ENCODE data around the gene GRK4.
"Not testable (repeated sequence)": the region's sequence is repeated elsewhere in the genome, so short reads cannot be mapped to it uniquely, and the experiment has no call there.

The GRK4 gene

GRCh38 chr4:3043282-3044020 is 80.1 kb downstream of the GRK4 start:
- DNase-seq = peak; percentile 34 to 65

GRCh38 chr4:3044870-3045819 is 81.8 kb downstream of the GRK4 start:
- DNase-seq = peak; percentile 72 to 88

GRCh38 chr4:3046162-3046561 is 82.8 kb downstream of the GRK4 start:
- DNase-seq = no peak

DNA sequence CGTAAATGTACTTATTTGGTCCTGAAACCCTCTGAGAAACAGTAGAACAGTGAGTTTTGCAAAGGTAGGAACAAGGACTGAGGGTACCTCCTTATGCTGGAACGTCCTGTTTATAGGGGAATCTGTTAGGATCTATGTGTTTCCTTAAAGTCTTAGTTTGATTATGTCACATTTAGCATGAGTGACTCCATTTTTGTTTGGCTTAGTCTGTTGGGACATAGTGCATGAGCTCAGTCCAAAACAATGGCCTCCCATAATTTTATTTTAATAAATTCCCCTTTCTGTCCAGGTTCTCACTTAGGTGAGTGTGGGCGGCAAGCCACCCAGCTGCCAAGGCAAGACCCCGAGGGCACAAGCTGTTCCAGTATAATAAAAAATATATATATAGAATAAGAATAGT is 83.3 kb downstream of the GRK4 start:
- DNase-seq = no peak

DNA sequence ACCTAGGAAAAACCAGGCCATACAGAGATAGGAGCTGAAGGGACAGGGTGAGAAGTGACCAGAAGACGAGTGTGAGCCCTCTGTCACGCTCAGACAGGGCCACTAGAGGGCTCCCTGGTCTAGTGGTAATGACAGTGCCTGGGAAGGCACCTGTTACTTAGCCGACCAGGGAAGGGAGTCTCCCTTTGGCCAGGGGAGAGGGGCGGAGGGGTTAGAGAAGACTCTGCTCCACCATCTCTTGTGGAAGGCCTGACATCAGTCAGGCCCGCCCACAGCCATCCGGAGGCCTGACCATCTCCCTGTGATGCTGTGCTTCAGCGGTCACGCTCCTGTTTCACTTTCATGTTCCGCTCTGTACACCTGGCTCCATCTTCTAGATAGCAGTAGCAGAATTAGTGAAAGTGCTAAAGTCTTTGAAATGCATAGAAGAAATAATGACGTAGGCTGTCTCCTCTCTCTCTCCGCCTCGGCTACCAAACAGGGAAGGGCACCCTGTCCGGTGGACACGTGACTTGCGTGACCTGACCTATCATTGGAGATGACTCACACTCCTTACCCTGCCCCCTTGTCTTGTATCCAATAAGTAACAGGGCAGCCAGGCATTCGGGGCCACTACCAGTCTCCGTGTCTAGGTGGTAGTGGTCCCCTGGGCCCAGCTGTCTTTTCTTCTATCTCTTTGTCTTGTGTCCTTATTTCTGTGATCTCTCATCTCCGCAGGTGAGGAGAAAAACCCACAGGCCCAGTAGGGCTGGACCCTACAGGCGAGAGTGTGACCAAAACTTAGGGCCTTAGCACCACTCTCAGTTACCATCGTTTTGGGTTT is 84.3 kb downstream of the GRK4 start:
- DNase-seq = peak; percentile 52 to 72

DNA sequence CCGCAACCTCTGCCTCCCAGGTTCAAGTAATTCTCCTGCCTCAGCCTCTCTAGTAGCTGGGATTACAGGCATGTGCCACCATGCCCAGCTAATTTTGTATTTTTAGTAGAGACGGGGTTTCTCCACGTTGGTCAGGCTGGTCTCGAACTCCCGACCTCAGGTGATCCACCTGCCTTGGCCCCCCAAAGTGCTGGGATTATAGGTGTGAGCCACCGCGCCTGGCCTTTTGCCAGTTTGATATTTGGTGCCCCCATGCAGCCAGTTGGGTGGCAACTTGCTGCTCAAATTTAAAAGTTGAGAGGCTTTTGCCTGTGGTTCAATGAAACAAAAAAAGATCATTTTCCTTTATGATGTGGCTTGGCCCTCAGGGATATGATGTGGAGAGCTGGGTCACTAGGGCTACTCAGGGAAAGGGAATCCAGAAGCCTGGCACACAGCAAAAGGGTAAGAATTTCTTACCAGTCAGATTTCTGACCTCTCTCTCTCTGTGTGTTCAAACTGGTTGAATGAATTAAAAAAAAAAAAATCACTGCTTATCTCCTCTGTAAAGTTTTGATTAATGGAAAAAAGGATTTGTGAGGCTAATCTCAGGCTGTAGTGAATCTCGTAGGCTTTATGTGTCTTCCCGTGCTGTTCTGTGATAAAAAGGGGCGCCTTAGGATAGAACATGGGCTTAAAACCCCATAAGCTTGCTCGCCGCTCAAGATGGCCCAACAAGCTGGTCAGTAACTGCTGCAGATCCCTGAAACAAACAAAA is 87.9 kb downstream of the GRK4 start:
- not testable (repeated sequence) for DNase-seq

DNA sequence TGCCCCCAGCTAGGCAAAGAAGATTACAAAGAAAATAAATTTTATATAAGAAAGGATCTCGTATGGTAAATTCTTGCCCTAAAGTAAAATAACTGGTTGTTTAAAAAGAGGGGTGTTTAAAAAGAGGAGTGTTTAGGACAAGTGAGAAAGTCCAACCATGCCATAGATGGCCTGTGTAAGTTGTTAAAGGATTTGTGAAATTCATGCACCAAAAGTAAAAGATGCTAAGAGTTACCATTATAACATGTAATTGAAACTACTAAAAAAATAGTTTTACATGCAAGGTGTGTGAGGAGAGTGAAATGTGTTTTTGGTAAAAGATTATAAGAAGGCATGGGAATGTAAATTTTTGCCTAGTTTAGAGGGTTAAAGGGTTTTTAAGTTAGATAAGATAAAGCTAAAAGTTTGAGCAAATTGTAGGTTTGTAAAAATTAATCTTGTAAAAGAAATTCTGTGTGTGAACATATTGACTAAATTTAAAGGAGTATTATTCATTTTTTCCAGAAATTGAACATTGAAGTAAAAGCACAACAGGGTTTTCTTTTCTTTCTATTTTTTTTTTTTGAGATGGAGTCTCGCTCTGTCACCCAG is 90.9 kb downstream of the GRK4 start:
- no peak for DNase-seq

DNA sequence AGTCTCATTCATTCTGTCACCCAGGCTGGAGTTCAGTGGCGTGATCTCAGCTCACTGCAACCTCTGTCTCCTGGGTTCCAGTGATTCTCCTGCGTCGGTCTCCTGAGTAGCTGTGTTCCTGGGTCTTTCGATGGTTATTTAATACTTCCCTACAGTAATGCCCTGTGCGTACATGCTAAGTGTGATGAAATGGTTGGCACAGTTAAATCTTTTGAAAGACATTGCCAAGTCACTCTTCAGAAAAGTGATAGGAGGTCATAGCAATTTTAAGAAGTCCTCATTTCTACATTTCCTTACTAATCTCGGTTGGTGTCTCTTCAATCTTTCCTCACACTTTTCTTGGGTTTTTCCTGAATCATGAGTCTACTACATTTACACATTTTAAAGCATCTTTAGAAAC is 96.6 kb downstream of the GRK4 start:
- peak; percentile 67 to 77 for DNase-seq

DNA sequence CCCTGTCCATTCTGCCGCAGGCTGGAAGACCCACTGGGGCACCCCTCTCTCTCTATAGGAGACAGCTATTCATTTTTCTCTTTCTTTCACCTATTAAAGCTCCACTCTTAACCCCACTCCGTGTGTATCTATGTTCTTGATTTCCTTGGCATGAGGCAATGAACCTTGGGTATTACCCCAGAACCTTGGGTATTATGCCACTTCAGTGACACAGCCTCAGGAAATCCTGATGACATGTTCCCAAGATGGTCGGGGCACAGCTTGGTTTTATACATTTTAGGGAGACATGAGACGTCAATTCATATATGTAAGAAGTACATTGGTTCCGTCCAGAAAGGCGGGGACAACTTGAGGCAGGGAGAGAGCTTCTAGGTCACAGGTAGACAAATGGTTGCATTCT is 97.6 kb downstream of the GRK4 start:
- DNase-seq = peak; percentile 66 to 80

DNA sequence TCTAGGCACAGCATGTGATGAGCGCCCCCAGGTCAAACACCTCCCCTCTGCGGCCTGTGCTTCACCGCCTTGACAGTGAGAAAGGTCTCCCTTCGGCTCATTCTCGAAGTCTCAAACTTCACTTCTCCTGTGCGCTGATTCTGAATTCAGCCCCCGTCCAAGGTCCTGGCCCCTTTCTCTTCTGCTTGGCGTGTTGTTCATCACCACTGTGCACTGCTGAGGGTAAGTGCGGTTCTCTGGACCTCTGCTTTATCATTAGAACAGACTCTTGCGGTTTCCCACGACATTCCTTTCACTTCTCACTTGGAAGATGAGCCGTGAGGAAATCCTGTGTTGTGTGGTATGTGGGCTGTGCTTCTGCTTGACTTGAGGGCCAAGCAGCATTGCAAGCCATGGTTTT is 99.1 kb downstream of the GRK4 start:
- peak; percentile 47 to 56 for DNase-seq

GRCh38 chr4:3065551-3065950 is 102.2 kb downstream of the GRK4 start:
- no peak for DNase-seq

DNA sequence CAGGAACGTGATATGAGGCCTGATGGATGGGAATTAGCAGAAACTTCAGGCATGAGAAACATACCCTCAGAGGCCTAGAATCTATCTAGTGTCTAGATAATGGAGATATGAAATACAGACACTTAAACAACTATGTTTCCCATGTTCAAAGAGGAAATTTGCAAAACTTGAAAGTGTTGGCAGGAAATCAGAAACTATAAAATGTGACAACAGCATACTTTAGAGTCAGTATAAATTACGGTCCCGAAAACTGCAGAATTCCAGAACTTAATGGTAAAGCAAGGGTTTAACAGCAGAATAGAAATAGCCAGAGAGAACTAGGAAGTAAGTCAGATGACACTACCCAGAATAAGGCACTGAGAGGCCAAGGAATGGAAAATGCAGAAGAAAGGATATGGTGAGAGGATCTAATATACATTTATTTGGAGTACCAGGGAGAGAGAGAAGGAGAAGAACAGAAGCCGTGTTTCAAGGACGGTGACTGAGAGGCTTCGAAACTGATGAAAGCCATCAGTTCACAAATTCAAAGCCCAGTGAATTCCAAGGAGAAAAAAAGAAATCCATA is 103.5 kb downstream of the GRK4 start:
- DNase-seq = peak in 1 of 2 donors; percentile 14

GRCh38 chr4:3067473-3068001 is 104.2 kb downstream of the GRK4 start:
- DNase-seq = no peak

DNA sequence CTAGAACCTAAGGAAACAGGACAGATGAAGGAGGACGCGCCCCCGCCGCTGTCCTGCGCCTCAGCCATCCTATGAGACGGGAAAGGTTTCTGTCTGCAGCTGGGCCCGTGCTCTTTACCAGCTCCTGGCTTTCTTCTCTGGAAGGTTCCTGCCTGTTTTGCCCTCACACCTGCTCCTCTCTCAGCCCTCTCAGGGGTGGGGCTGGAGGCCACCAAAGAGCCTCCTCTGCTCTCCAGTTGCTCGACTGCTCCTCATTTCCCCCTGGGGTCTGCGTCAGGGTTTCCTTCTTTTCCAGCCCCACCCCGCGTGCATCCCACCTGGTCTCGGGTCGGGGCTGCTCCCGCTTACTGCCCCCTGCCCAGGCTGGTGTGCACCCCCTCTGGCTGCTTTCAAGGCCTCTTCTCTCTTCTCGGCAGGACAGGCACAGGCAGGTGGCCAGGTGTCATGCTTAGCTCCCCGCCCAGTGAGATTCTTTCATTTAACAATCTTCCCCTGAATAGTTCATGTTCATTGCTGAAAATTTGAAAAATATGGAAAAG is 106.4 kb downstream of the GRK4 start:
- no peak for DNase-seq

GRCh38 chr4:3070709-3071500 is 107.5 kb downstream of the GRK4 start:
- no peak for DNase-seq

DNA sequence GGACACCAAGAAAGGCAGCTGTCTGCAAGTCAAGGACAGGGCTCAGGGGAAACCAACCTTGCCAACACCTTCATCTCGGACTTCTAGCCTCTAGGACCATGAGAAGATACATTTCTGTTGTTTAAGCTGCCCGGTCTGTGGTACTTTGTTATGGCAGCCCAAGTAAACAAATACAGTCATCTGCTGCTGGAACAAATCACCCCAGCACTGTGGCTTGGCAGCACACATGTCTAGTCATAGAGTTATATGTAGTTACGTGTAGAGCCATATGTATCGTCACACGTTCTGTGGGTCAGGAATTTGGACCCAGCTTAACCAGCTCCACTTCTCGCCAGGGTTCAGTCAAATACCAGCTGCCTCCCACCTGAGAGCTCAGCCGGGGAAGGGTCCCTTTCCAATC is 108.4 kb downstream of the GRK4 start:
- no peak for DNase-seq

DNA sequence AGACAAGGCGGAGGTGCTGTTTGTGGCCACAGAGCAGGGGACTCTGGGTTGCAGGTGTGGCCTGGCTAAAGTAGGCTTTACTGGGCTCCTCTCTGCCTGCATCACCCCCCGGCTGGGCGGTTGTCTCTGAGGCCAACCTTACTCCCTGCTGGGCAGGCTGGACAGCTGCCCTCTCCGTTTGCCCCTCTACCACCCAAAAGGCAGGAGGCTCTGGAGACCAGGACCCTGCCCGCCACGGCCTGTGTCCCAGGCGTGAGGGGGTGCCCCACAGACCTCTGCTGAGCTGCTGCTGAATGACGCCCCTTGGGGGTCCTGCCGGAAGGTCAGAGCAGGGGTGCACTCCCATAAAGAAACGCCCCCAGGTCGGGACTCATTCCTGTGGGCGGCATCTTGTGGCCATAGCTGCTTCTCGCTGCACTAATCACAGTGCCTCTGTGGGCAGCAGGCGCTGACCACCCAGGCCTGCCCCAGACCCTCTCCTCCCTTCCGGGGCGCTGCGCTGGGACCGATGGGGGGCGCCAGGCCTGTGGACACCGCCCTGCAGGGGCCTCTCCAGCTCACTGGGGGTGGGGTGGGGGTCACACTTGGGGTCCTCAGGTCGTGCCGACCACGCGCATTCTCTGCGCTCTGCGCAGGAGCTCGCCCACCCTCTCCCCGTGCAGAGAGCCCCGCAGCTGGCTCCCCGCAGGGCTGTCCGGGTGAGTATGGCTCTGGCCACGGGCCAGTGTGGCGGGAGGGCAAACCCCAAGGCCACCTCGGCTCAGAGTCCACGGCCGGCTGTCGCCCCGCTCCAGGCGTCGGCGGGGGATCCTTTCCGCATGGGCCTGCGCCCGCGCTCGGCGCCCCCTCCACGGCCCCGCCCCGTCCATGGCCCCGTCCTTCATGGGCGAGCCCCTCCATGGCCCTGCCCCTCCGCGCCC is 110.0 kb downstream of the GRK4 start:
- no peak for DNase-seq

DNA sequence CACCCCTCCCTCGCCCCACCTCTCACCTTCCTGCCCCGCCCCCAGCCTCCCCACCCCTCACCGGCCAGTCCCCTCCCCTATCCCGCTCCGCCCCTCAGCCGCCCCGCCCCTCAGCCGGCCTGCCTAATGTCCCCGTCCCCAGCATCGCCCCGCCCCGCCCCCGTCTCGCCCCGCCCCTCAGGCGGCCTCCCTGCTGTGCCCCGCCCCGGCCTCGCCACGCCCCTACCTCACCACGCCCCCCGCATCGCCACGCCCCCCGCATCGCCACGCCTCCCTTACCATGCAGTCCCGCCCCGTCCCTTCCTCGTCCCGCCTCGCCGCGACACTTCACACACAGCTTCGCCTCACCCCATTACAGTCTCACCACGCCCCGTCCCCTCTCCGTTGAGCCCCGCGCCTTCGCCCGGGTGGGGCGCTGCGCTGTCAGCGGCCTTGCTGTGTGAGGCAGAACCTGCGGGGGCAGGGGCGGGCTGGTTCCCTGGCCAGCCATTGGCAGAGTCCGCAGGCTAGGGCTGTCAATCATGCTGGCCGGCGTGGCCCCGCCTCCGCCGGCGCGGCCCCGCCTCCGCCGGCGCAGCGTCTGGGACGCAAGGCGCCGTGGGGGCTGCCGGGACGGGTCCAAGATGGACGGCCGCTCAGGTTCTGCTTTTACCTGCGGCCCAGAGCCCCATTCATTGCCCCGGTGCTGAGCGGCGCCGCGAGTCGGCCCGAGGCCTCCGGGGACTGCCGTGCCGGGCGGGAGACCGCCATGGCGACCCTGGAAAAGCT is 110.9 kb downstream of the GRK4 start, which contains the start of the genes HTT and HTT-AS:
HTT (plus strand) TSS at position 604 of the 768 bp plus-strand sequence; CDS start at position 749, 145 bp downstream.
HTT-AS (minus strand) TSS at position 461 of the 768 bp plus-strand sequence.
- peak; percentile 90 to 94 for DNase-seq
